ENCODE results near the gene TRIO. TPM values are rescaled to one million over a fixed set of nuclear protein-coding genes. Genes with fewer than 3 reads are reported as not detected.

Gene TRIO
- total RNA-seq, 1 experiment from 2014 or later, result 68.4 TPM

- Histone ChIP-seq H4K20me1 (ENCODE audit: insufficient read depth) (no peaks in the 10 kb centered on the region), H3K79me2 (ENCODE audit: insufficient read depth, low read length) (no peaks in the 10 kb centered on the region), H3K9me2 (ENCODE audit: insufficient read depth) (no peaks in the 10 kb centered on the region), H3K9ac (ENCODE audit: low read length) (no peak overlapping the region), H3K4me2 (ENCODE audit: low read length) (no peak overlapping the region), H3K36me3 (ENCODE audit: control insufficient read depth in 1 of 2, insufficient read depth in 2 of 2, low read length in 2 of 2) (peaks cover 4 to 27% of the 10 kb centered on the region in 2 experiments; a peak in 3 of 4 replicates), H3K9me3 (ENCODE audit: control insufficient read depth in 1 of 2, insufficient read depth in 1 of 2, low read depth in 1 of 2, low read length in 2 of 2) (no peaks in the 10 kb centered on the region), H3K4me1 (ENCODE audit: control insufficient read depth in 1 of 2, insufficient read depth in 2 of 2, low read length in 2 of 2) (no peaks in the 10 kb centered on the region), H3K27ac (ENCODE audit: low read depth, low read length) (no peak overlapping the region), H3K4me3 (replicated peaks in 1 of 2; ENCODE audit: low read depth in 1 of 2, low read length in 2 of 2) (no peak overlapping the region), H2AFZ (ENCODE audit: low read depth, low read length, poor library complexity, severe bottlenecking) (no peak overlapping the region), H3K27me3 (ENCODE audit: insufficient read depth, low read length) (no peaks in the 10 kb centered on the region)
- ChIA-PET POLR2A (no interaction called here), RAD21 (ENCODE audit: low non-redundant PET in 1 of 2, low total read pairs in 2 of 2, uncharacterized antibody in 2 of 2, unreplicated experiment in 2 of 2) (no interaction called here), CTCF (no interaction called here)
- intact Hi-C loops (cut with micrococcal nuclease), result loop anchor here (1.0 kb wide), 1 partner anchor 47 kb away; no protein-coding TSS in a partner anchor
- no peak for ATAC-seq
- BruUV-seq (replicated peaks), result no TSS peak
- no peak for DNase-seq (ENCODE audit: low read depth, low spot score)
- TF ChIP-seq CEBPB (IDR thresholded peaks at IDR 0.05; ENCODE audit: low read depth) (no peak), SRF (IDR thresholded peaks at IDR 0.05; ENCODE audit: low read depth) (no peak), ZNF274 (IDR thresholded peaks at IDR 0.05; ENCODE audit: low read depth, low read length) (no peak), CBX3 (IDR thresholded peaks at IDR 0.05; ENCODE audit: low read depth) (no peak), SIN3A (IDR thresholded peaks at IDR 0.05; ENCODE audit: low read depth) (no peak), EZH2 (IDR thresholded peaks at IDR 0.05) (no peak), RAD21 (IDR thresholded peaks at IDR 0.05; ENCODE audit: low read depth) (no peak), FOSL1 (IDR thresholded peaks at IDR 0.05; ENCODE audit: low read depth) (no peak), POLR2A (IDR thresholded peaks at IDR 0.05; ENCODE audit: borderline replicate concordance, extremely low read depth, insufficient read depth, insufficient read length) (no peak), ELF1 (IDR thresholded peaks at IDR 0.05; ENCODE audit: borderline replicate concordance, low read depth) (no peak), SP1 (IDR thresholded peaks at IDR 0.05; ENCODE audit: low read depth) (no peak), ZBTB33 (IDR thresholded peaks at IDR 0.05; ENCODE audit: extremely low read depth, insufficient replicate concordance, low read length) (no peak), EGR1 (IDR thresholded peaks at IDR 0.05; ENCODE audit: low read depth) (no peak), EZH2phosphoT487 (IDR thresholded peaks at IDR 0.05; ENCODE audit: borderline replicate concordance) (no peak), REST (IDR thresholded peaks at IDR 0.05; ENCODE audit: low read depth) (no peak), MAX (IDR thresholded peaks at IDR 0.05) (no peak)
- TF ChIP-seq, protein P1, sequence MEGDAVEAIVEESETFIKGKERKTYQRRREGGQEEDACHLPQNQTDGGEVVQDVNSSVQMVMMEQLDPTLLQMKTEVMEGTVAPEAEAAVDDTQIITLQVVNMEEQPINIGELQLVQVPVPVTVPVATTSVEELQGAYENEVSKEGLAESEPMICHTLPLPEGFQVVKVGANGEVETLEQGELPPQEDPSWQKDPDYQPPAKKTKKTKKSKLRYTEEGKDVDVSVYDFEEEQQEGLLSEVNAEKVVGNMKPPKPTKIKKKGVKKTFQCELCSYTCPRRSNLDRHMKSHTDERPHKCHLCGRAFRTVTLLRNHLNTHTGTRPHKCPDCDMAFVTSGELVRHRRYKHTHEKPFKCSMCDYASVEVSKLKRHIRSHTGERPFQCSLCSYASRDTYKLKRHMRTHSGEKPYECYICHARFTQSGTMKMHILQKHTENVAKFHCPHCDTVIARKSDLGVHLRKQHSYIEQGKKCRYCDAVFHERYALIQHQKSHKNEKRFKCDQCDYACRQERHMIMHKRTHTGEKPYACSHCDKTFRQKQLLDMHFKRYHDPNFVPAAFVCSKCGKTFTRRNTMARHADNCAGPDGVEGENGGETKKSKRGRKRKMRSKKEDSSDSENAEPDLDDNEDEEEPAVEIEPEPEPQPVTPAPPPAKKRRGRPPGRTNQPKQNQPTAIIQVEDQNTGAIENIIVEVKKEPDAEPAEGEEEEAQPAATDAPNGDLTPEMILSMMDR (IDR thresholded peaks at IDR 0.05 in 2 of 3, conservative IDR thresholded peaks at IDR 0.05 in 1 of 3; ENCODE audit: borderline replicate concordance in 1 of 3, insufficient read depth in 1 of 3, low read depth in 2 of 3, low read length in 2 of 3), result no peak
- TF ChIP-seq, protein P2, sequence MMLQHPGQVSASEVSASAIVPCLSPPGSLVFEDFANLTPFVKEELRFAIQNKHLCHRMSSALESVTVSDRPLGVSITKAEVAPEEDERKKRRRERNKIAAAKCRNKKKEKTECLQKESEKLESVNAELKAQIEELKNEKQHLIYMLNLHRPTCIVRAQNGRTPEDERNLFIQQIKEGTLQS (IDR thresholded peaks at IDR 0.05), result no peak
Measured at GRCh38 chr5:14471507-14471906, 328.4 kb downstream of the TRIO start.

Measured in HCT116 (cell line).